ENCODE data around the gene PTPRG.
"Not testable (repeated sequence)": the region's sequence is repeated elsewhere in the genome, so short reads cannot be mapped to it uniquely, and the experiment has no call there.

DNA sequence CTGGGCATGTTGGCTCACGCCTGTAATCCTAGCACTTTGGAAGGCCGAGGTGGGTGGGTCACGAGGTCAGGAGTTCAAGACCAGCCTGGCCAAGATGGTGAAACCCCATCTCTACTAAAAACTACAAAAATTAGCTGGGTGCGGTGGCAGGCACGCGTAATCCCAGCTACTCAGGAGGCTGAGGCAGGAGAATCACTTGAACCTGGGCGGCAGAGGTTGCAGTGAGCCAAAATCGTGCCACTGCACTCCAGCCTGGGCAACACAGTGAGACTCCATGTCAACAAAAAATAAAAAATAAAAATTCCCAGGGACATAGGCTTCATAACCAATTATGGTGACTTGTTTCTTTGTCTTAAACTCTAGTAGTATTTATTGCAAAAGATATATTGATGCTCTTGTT lies 155.3 kb downstream of the PTPRG start:
- not testable (repeated sequence) for TF ChIP-seq EZH2phosphoT487 (IDR thresholded peaks at IDR 0.05; ENCODE audit: borderline replicate concordance, low read length)
- TF ChIP-seq, protein P1, sequence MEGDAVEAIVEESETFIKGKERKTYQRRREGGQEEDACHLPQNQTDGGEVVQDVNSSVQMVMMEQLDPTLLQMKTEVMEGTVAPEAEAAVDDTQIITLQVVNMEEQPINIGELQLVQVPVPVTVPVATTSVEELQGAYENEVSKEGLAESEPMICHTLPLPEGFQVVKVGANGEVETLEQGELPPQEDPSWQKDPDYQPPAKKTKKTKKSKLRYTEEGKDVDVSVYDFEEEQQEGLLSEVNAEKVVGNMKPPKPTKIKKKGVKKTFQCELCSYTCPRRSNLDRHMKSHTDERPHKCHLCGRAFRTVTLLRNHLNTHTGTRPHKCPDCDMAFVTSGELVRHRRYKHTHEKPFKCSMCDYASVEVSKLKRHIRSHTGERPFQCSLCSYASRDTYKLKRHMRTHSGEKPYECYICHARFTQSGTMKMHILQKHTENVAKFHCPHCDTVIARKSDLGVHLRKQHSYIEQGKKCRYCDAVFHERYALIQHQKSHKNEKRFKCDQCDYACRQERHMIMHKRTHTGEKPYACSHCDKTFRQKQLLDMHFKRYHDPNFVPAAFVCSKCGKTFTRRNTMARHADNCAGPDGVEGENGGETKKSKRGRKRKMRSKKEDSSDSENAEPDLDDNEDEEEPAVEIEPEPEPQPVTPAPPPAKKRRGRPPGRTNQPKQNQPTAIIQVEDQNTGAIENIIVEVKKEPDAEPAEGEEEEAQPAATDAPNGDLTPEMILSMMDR (conservative IDR thresholded peaks at IDR 0.05; ENCODE audit: low read depth, low read length): not testable (repeated sequence)

Data from PC-3 (cell line).